Left cardiac atrium (tissue), 2 donors: ENCODE results near the gene FBXL22. TPM values are rescaled to one million over a fixed set of nuclear protein-coding genes. Genes with fewer than 3 reads are reported as not detected.

Experiments
- total RNA-seq, 2 donors: library from RNA; stranded (reverse); fragmentation: NEBNext Ultra II Directional; extraction: Animal tissue kit (Norgen Biotek cat#: 25700); gene quantifications; one replicate each; pipeline ENCODE4 v1.2.1, GENCODE V29; 2021
- donor health status: DM: no; HTN: yes; CAD: no; lungs with severe emphysema.
- donor health status: DM: yes; HTN: yes; CAD: no.

FBXL22 gene
- total RNA-seq, 2 donors from 2014 or later: 14.9 to 24.2 TPM

Other genes starting within 250 kb of the FBXL22 start
- 1 to 10 TPM; 2.3 to 5.4 TPM for gene CA12, start 215.5 kb upstream of the FBXL22 start, total RNA-seq
- gene USP3, start 92.8 kb upstream of the FBXL22 start, total RNA-seq: 10 to 100 TPM; 20.1 to 27.4 TPM
- 10 to 100 TPM; 78.6 to 84.1 TPM for gene HERC1, start 236.6 kb downstream of the FBXL22 start, total RNA-seq